Right lobe of liver (tissue), 4 donors: ENCODE results near the gene JUNB.

Experiments
- POLR2A ChIP-seq: fragments of 450-650 bp; IDR thresholded peaks from one replicate; pipeline ENCODE4 v1.6.1; 2017; ENCODE audit warnings: antibody characterized with exemption, mild to moderate bottlenecking
- TF ChIP-seq, protein P1 (sequence below), 4 donors: fragments of 200-600 bp in 3 of 4; fragments of 450-650 bp in 1 of 4; IDR thresholded peaks; one replicate each; pipeline versions ENCODE4 v1.5.1 to v1.8.0; 2016 to 2022; ENCODE audit warnings: antibody characterized with exemption in 4 of 4, mild to moderate bottlenecking in 2 of 4
- donor health status: DM: no; HTN: no; CAD: no.
- donor health status: DM: no; HTN: no; CAD: no.
- donor health status: DM: no; HTN: yes; CAD: no.

GRCh38 chr19:12787458-12787857 lies 3.8 kb upstream of the JUNB start:
- no peak for TF ChIP-seq POLR2A
- TF ChIP-seq, protein P1, sequence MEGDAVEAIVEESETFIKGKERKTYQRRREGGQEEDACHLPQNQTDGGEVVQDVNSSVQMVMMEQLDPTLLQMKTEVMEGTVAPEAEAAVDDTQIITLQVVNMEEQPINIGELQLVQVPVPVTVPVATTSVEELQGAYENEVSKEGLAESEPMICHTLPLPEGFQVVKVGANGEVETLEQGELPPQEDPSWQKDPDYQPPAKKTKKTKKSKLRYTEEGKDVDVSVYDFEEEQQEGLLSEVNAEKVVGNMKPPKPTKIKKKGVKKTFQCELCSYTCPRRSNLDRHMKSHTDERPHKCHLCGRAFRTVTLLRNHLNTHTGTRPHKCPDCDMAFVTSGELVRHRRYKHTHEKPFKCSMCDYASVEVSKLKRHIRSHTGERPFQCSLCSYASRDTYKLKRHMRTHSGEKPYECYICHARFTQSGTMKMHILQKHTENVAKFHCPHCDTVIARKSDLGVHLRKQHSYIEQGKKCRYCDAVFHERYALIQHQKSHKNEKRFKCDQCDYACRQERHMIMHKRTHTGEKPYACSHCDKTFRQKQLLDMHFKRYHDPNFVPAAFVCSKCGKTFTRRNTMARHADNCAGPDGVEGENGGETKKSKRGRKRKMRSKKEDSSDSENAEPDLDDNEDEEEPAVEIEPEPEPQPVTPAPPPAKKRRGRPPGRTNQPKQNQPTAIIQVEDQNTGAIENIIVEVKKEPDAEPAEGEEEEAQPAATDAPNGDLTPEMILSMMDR (IDR thresholded peaks at IDR 0.05), result no peak
